Fibroblast of skin of back (primary cell): Measurements from ENCODE around the gene VASN.

ENCODE experiments used
- DNase-seq: peaks from one replicate; pipeline ENCODE4 v3.0.0-alpha.2; 2013

VASN gene

DNA sequence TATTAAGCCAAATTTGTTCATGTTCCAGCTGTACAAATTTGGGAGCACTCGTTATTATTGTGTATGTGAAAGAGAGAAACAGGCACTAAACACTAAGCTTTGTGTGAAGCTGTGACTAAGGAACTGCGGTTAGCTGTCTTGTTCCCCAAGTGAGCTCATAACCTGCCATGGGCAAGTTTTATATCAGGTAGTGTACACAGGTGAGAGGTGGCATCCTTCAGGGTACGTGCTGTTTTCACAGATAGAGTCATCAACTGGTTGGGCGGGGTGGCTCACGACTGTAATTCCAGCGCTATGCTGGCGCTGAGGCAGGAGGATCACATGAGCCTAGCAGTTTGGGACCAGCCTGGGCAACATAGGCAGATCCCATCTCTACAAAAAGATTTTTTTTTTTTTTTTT, 56.9 kb downstream of the VASN start:
- no peak for DNase-seq

DNA sequence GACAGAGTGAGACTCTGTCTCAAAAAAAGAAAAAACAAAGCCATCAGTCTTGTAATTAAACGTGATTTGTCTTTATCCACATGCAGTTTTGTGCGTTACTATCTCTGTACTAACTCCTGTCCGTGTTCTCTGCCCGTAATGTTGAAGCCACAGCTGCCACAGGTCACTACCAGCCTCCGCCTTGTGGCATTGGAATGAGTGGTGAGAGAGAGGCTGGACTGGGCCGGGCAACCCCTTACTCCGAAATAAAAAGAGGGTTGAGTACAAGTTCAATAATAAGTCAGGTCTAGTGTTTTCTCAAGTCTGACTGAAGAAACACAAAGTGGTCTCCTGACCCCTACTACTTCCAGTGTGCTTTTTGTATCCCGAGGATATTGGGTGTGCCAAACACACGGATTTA, 59.4 kb downstream of the VASN start:
- no peak for DNase-seq
